Prostate gland (tissue), 2 donors: ENCODE measurements around the gene ZC3H6. TPM values are rescaled to one million over a fixed set of nuclear protein-coding genes. Genes with fewer than 3 reads are reported as not detected.

Experiments used
- DNase-seq: peaks from one replicate; pipeline ENCODE4 v3.0.0-alpha.2; 2019; ENCODE audit warnings: low spot score
- H3K27ac ChIP-seq, 2 donors: fragments of 200-600 bp; sonication (generic); 2 replicates each; pipeline ENCODE4 v1.5.1; 2017 to 2019
- H3K27me3 ChIP-seq: fragments of 200-600 bp; sonication (generic); replicated peaks from 2 replicates; pipeline ENCODE4 v1.5.1; 2019; ENCODE audit not compliant: insufficient read depth
- H3K36me3 ChIP-seq, 2 donors: fragments of 200-600 bp; sonication (generic); 1 replicate in 1 of 2; 2 replicates in 1 of 2; pipeline versions ENCODE4 v1.5.1 to v1.8.1; 2017 to 2019
- H3K4me1 ChIP-seq: fragments of 200-600 bp; sonication (generic); replicated peaks from 2 replicates; pipeline ENCODE4 v1.5.1; 2019
- H3K4me3 ChIP-seq, 2 donors: fragments of 200-600 bp; sonication (generic); 2 replicates each; pipeline ENCODE4 v1.5.1; 2017 to 2019
- H3K9me3 ChIP-seq: fragments of 200-600 bp; sonication (generic); 2 replicates; pipeline ENCODE4 v1.5.1; 2017
- CTCF ChIP-seq, 4 experiments: fragments of 200-600 bp in 2 of 4; fragments of 450-650 bp in 2 of 4; sonication (generic) in 2 of 4; IDR thresholded peaks; 1 replicate in 3 of 4; 2 replicates in 1 of 4; pipeline ENCODE4 v1.5.1; 2016 to 2019; ENCODE audit warnings: antibody characterized with exemption in 4 of 4, mild to moderate bottlenecking in 2 of 4, moderate library complexity in 2 of 4
- POLR2A ChIP-seq: fragments of 450-650 bp; IDR thresholded peaks from one replicate; pipeline ENCODE4 v1.6.1; 2016; ENCODE audit warnings: antibody characterized with exemption, mild to moderate bottlenecking
- POLR2AphosphoS5 ChIP-seq: sonication (generic); formaldehyde crosslinking; IDR thresholded peaks from one replicate; pipeline ENCODE4 v1.6.1; 2017; ENCODE audit warnings: antibody characterized with exemption
- WGBS: methylation state at CpG from one replicate; pipeline ENCODE4 v1.1.5; 2018; 5-methylcytosine and 5-hydroxymethylcytosine counted together
- intact Hi-C: fragments of 100-400 bp; cut with DNase I; formaldehyde crosslinking; loops from one replicate; pipeline ENCODE4 v1.14.2; 2022
- total RNA-seq, 2 donors: library from RNA; depleted of rRNA; stranded (reverse); fragments of >200 nt; gene quantifications; one replicate each; pipeline ENCODE4 v1.1.0, GENCODE V29; 2016

The ZC3H6 gene
- total RNA-seq, 2 donors from 2014 or later = 10.2 to 10.5 TPM

- no peaks in the 10 kb centered on the region for H3K4me1 ChIP-seq
- no peaks in the 10 kb centered on the region for H3K27me3 ChIP-seq
- no peaks in the 10 kb centered on the region for H3K9me3 ChIP-seq
- no peak for TF ChIP-seq CTCF (IDR thresholded peaks at IDR 0.05)
- TF ChIP-seq POLR2AphosphoS5 = no peak
- no peak for TF ChIP-seq POLR2A
- intact Hi-C loops = no loop called here
- no peak for DNase-seq
- H3K36me3 ChIP-seq = no peaks in the 10 kb centered on the region
- WGBS = 100% methylated on average over 2 of the region's 2 CpGs
- no peak overlapping the region for H3K4me3 ChIP-seq
- no peak overlapping the region for H3K27ac ChIP-seq
Measured at GRCh38 chr2:112312821-112313220, 37.4 kb downstream of the ZC3H6 start.

DNA sequence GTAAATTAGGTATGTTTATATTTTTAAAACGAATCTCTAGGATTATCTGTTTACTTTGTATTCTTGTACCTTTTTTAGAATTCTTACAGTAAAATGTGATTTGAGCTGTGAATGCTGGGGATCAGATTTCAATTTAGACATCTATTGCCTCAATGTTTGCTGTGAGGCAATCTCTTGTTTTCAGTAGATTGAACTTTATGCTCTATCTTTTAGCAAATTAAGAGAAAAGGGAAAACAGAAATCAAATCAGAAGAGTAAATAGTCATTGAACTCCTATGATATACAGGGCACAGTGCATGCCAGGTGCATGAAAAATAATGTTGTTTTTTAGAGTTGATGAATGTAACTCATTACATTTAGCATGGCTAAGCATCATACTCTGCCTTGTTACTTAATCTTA, 39.5 kb downstream of the ZC3H6 start:
- TF ChIP-seq POLR2A (no peak), POLR2AphosphoS5 (no peak), CTCF (IDR thresholded peaks at IDR 0.05) (no peak)
- 44% methylated on average over 1 of the region's 1 CpG for WGBS
- Histone ChIP-seq H3K27ac (no peak overlapping the region), H3K36me3 (no peaks in the 10 kb centered on the region), H3K4me1 (no peaks in the 10 kb centered on the region), H3K4me3 (no peak overlapping the region), H3K9me3 (no peaks in the 10 kb centered on the region), H3K27me3 (no peaks in the 10 kb centered on the region)
- intact Hi-C loops = no loop called here
- no peak for DNase-seq

GRCh38 chr2:112317303-112318158, 42.1 kb downstream of the ZC3H6 start:
- 85% methylated on average over 5 of the region's 5 CpGs for WGBS
- Histone ChIP-seq H3K4me1 (no peaks in the 10 kb centered on the region), H3K9me3 (no peaks in the 10 kb centered on the region), H3K27me3 (no peaks in the 10 kb centered on the region), H3K36me3 (no peaks in the 10 kb centered on the region), H3K27ac (no peak overlapping the region), H3K4me3 (no peak overlapping the region)
- no peak for DNase-seq
- intact Hi-C loops = no loop called here
- TF ChIP-seq CTCF (IDR thresholded peaks at IDR 0.05) (no peak), POLR2A (no peak), POLR2AphosphoS5 (no peak)

DNA sequence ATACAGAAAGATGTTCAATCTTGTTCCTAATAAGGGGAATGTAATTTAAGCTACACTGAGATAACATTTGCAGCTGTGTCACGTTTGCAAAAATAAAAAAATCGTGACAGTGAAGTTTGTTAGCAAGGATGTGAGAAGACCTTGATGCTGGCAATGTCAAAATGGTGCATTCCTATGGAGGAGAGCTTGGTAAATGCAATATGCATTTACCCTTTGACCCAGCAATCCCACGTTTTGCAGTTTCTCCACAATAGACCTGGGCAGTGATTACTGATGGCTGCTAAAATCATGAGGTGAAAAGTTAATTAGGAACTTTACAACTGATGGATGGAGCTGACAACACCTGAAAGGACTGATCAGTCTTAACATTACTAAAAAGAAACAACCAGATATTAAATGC, 43.1 kb downstream of the ZC3H6 start:
- H3K9me3 ChIP-seq = no peaks in the 10 kb centered on the region
- no peak for DNase-seq
- no peaks in the 10 kb centered on the region for H3K27me3 ChIP-seq
- no peak overlapping the region for H3K4me3 ChIP-seq
- 75% methylated on average over 3 of the region's 3 CpGs for WGBS
- H3K4me1 ChIP-seq = no peaks in the 10 kb centered on the region
- H3K27ac ChIP-seq = no peak overlapping the region
- no peaks in the 10 kb centered on the region for H3K36me3 ChIP-seq
- intact Hi-C loops = no loop called here
- TF ChIP-seq POLR2A (no peak), POLR2AphosphoS5 (no peak), CTCF (IDR thresholded peaks at IDR 0.05) (no peak)
